NCI-H748 treated with DMSO at 0.1 percent for 48 hours (cell line): ENCODE results near the gene NEIL3.

Source experiments
- DNase-seq: peaks from one replicate; lab custom pipeline; 2025; lab: John Stamatoyannopoulos, UW

Gene NEIL3, protein sequence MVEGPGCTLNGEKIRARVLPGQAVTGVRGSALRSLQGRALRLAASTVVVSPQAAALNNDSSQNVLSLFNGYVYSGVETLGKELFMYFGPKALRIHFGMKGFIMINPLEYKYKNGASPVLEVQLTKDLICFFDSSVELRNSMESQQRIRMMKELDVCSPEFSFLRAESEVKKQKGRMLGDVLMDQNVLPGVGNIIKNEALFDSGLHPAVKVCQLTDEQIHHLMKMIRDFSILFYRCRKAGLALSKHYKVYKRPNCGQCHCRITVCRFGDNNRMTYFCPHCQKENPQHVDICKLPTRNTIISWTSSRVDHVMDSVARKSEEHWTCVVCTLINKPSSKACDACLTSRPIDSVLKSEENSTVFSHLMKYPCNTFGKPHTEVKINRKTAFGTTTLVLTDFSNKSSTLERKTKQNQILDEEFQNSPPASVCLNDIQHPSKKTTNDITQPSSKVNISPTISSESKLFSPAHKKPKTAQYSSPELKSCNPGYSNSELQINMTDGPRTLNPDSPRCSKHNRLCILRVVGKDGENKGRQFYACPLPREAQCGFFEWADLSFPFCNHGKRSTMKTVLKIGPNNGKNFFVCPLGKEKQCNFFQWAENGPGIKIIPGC

GRCh38 chr4:177309522-177310371 lies at the start of gene NEIL3:
TSS of gene NEIL3 (plus strand) at chr4:177309874. CDS start at chr4:177309954, 80 bp downstream.
- peak; percentile 57 for DNase-seq

DNA sequence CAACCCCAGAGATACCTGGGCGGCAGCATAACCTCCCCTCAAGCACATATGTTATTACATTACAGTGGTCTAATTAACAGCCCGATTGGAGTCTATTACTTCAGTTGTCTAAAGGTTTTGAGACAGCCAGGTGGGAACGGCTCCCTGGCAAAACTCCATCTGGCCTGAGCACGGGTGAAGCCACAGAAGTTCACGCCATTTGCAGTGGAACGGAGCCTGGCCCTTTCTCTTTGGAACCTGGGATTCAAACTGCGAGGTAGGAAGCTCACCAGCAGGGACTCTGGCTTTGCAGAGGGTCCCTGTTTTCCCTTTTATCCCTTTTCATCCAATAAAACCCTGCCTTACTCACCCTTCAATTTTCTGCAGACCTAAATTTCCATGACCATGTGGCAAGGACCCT lies 45.9 kb upstream of the NEIL3 start:
- DNase-seq = no peak

DNA sequence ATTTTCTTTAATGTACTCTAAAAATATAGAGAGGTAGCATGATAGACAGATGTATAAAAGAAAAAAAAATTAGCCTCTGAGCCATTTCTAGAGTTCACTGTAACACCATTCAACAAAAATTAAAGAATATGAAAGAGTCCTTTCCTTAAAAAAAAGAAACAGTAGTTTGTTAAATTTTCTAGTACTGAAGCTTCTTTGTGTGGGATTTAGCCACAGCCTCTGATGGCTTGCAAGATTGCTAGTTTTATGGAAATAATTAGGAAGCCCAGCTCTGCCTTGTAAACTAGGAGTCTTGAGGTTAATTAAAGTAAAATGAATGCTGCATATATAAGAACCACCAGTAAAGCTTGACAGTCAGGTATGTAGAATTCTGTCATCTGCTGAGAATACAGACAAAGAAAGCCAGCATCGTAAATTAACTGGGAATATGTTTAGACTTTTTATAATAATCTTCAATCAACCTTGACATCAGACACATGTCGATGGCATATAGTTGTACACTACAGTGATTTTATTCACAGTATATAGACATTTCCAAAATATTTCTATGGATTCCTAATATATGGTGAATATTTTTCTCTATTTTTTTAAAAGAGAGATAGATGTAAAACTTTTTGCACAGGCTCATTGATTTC lies 44.8 kb upstream of the NEIL3 start:
- DNase-seq = no peak

DNA sequence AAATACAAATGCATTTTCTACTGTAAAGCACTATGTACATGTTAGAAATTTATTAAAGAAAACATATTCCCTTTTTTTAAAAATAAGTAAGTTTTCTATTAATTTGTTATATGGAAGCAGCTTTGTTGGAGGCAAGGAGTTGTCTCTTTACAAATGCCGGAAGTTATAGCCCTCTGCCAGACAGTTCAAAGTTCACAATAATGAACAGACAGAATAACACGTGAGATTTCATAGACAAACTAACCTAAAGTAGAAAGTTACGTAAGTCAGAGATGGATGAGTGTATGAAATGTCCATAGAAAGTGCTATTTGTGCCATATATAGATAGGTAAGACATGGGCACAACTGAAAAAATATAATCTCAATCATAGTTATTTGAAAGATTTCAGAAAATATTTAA lies 43.9 kb upstream of the NEIL3 start:
- no peak for DNase-seq

DNA sequence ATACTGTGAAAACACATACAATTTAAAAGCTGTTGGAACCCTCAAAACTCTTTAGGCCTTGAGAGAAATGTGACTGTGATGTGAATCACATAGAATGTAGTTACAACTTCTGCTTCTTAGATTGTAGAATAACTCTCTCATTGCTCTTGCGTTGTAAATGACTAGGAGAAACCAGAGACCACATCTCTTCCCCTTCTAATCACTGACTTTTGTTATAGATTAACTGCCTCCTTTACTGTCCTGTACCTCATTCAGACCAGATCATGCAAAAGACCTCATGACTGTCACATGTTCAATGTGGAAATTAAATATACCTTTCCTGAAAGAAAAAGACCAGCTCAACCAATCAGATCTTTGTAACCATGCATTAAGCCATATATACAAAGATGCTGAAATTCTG lies 43.2 kb upstream of the NEIL3 start:
- DNase-seq = no peak

GRCh38 chr4:177267911-177268310 lies 41.8 kb upstream of the NEIL3 start:
- no peak for DNase-seq

- no peak for DNase-seq
Observed at GRCh38 chr4:177271091-177271490, 38.6 kb upstream of the NEIL3 start.

- no peak for DNase-seq
Observed at GRCh38 chr4:177271915-177272766, 37.5 kb upstream of the NEIL3 start.

DNA sequence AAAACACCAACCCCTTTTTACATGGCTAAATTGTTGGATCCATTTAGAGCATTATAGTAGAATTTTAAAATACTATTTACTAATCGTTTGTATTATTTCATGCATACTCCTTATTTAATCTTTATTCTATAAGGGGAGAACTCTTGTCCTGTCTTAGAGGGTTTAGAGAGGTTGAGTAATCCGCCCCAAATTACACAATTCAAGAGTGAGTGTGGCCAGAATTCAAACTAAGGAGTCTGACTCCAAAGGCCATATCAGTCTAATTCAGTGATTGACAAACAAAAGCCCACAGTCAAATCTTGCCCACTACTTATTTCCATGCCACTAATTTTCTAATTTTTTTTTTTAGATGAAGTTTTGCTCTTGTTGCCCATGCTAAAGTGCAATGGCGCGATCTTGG lies 33.7 kb upstream of the NEIL3 start:
- no peak for DNase-seq

DNA sequence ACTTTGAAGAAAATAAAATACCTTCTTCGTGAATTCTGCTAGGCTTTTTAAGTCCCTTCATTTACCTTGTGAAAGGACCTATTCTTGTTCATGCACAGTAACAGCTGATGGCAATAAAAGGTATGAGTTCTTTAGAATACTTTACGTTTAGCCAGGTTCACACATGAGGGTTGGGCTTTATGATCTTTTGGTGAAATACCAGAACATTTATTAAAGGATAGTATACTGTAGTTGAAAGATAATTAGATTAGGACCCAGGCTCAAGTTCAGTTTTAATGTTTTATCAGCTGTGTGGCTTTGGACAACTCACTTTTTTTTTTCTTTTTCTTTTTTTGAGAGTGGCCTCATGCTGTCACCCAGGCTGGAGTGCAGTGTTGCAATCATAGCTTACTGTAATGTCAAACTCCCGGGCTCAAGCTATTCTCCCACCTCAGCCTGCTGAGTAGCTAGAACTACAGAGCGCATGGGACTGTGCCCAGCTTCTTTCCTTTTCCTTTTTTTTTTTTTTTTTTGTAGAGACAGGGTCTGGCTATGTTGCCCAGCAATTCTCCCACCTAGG lies 28.2 kb upstream of the NEIL3 start:
- no peak for DNase-seq

DNA sequence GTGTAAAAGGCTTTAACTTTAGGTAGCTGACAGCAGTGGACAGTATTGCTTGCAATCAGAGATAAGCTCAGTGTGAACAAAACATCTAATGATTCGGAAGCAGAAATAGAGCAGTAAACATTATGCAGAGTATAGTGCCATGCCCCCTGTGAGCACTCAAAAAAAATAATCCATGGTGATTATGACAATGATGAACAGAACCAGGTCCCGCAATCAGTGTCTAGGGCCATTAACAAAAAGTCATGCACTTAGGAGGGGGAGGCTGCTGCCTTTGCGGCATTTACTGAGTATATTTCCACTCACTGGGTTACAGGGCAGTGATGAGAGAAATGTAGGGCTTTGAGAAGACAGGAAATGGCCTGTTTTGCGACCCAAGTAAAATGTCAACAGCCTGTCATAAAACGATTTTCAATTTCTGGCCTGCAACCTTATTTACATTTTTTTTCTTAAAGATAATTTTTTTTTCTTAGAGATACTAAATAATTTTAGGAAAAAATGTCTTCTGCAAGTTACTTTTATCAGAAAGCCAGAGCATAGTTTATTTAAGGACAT lies 27.3 kb upstream of the NEIL3 start:
- DNase-seq = no peak

GRCh38 chr4:177283167-177283566 lies 26.5 kb upstream of the NEIL3 start:
- no peak for DNase-seq

DNA sequence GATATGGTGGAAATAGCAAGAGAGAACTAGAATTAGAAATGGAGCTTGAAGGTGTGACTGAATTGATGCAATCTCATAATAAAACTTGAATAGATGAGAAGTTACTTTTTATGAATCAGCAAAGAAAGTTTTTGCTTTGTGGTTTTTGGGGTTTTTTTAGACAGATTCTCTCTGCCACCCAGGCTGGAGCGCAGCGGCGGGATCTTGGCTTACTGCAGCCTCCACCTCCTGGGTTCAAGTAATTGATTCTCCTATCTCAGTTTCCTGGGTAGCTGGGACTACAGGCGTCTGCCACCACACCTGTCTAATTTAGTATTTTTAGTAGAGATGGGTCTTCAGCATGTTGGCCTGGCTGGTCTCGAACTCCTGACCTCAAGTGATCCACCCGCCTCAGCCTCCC lies 23.7 kb upstream of the NEIL3 start:
- no peak for DNase-seq

DNA sequence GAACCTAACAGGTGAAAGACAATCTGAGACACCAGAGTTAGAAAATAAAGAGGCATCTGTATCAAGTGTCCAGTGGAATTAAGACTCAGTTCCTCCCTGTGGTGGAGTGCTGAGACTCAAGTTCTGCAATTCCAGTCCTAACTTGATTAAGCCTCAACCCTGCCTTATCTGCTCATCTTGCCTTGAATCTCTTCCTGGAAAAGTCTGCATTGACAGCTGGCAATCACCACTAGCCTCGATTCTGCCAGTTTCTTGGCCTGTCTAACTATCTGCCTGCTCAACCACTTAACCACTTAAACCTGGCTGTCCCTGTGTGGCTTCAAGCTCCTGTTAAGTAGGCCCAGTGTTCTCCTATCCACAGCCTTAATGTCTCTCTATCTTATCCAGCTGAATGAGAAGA lies 22.4 kb upstream of the NEIL3 start:
- DNase-seq = no peak

- no peak for DNase-seq
Observed at GRCh38 chr4:177288335-177288734, 21.3 kb upstream of the NEIL3 start.

GRCh38 chr4:177290780-177291179 lies 18.9 kb upstream of the NEIL3 start:
- no peak for DNase-seq

- DNase-seq = no peak
Observed at GRCh38 chr4:177292171-177292570, 17.5 kb upstream of the NEIL3 start.

- no peak for DNase-seq
Observed at GRCh38 chr4:177293208-177294033, 16.3 kb upstream of the NEIL3 start.

- DNase-seq = no peak
Observed at GRCh38 chr4:177297785-177298391, 11.8 kb upstream of the NEIL3 start.
